Kidney (tissue), 14 donors: ENCODE results near the gene C1orf174. TPM values are rescaled to one million over a fixed set of nuclear protein-coding genes. Genes with fewer than 3 reads are reported as not detected.

ENCODE experiments used
- DNase-seq, 5 donors: peaks; one replicate each; pipeline ENCODE4 v3.0.0-alpha.2; 2013 to 2020
- FAIRE-seq: peaks from 2 replicates; lab custom pipeline; 2012; peaks lifted over from hg19 to GRCh38; lab: Jason Lieb, UNC
- H3K27ac ChIP-seq, 2 donors: one replicate each; pipeline ENCODE4 v1.7.0; 2013; ENCODE audit warnings: low read depth in 2 of 2, low read length in 2 of 2, inconsistent platforms in 1 of 2
- H3K27me3 ChIP-seq: one replicate; pipeline ENCODE4 v1.7.1; 2013; ENCODE audit warnings: low read length, inconsistent platforms; ENCODE audit not compliant: control insufficient read depth, insufficient read depth
- H3K36me3 ChIP-seq, 3 donors: one replicate each; pipeline versions ENCODE4 v1.7.0 to v1.7.1; 2013; ENCODE audit warnings: low read length in 3 of 3, control low read depth in 1 of 3, inconsistent platforms in 1 of 3; ENCODE audit not compliant: insufficient read depth in 3 of 3, control insufficient read depth in 2 of 3
- H3K4me1 ChIP-seq, 3 donors: one replicate each; pipeline versions ENCODE4 v1.7.0 to v1.7.1; 2013; ENCODE audit warnings: low read length in 3 of 3, inconsistent platforms in 1 of 3, low read depth in 1 of 3; ENCODE audit not compliant: control insufficient read depth in 2 of 3, insufficient read depth in 2 of 3
- H3K4me3 ChIP-seq, 3 donors: one replicate each; pipeline versions ENCODE4 v1.7.0 to v1.8.1; 2013; ENCODE audit warnings: low read length in 3 of 3, control low read depth in 1 of 3, inconsistent platforms in 1 of 3
- H3K9ac ChIP-seq, 3 donors: one replicate each; pipeline versions ENCODE4 v1.7.0 to v1.7.1; 2013; ENCODE audit warnings: low read length in 3 of 3, control low read depth in 1 of 3, inconsistent platforms in 1 of 3
- H3K9me3 ChIP-seq, 3 donors: one replicate each; pipeline versions ENCODE4 v1.7.0 to v1.7.1; 2013; ENCODE audit warnings: low read length in 3 of 3, control low read depth in 1 of 3, inconsistent platforms in 1 of 3; ENCODE audit not compliant: control insufficient read depth in 2 of 3, insufficient read depth in 1 of 3
- intact Hi-C: fragments of 100-400 bp; cut with DNase I; formaldehyde crosslinking; loops from one replicate; pipeline ENCODE4 v1.11.1; 2022
- polyA plus RNA-seq: library from polyadenylated mRNA; stranded (reverse); fragments of 350-450 nt; fragmentation: Illumina TruSeq; extraction: RNeasy Lipid Tissue Mini Kit (QIAGEN cat#74804); gene quantifications from one replicate; pipeline ENCODE4 v1.2.3, GENCODE V29; 2014; ENCODE audit warnings: low read depth, low replicate concordance; ENCODE audit not compliant: insufficient read depth
- total RNA-seq: library from RNA; stranded (reverse); fragmentation: NEBNext Ultra II Directional; extraction: Animal tissue kit (Norgen Biotek cat#: 25700); gene quantifications from one replicate; pipeline ENCODE4 v1.2.1, GENCODE V29; 2021
- TF ChIP-seq, protein P1 (sequence below): IDR thresholded peaks from 3 replicates; pipeline ENCODE4 v1.5.1; 2012; ENCODE audit warnings: mild to moderate bottlenecking, moderate library complexity, borderline replicate concordance; ENCODE audit not compliant: insufficient read depth; ENCODE audit errors: extremely low read depth
- donor health status: control.
- donor health status: control.
- donor health status: control.
- donor health status: control.
- donor health status: control.
- donor health status: DM: yes; HTN: yes; CAD: no.
- donor health status: Normal renal cell carcinoma (clear cell type).

Gene C1orf174
- total and polyA plus RNA-seq, 2 donors from 2014 or later = 15.9 to 16.8 TPM

DNA sequence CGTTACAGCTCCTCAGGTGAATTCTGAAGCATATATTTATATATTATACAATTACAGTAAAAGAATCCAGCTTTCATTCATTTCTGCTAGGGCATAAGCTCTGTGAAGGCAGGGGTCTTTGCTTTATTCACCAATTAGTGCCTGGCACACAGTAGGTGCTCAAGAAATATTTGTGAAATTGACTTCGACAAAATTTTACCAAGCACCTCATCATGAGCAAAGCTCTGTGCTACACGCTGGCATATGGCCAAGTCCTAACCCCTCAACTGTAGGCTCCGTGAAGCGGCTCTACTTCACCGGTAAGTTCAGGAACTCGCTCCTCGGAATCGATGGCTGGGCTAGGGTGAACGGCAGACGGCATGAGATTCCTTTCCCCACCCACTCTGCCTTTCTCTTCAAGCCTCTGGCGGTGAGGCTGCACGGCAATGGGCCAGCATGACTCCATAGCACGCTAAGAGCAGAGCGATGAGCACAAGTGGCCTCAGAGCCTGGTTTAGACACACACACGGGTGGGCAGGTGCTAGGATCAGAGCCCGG, 8.7 kb downstream of the C1orf174 start:
- FAIRE-seq = no peak
- intact Hi-C loops = no loop called here
- no peak overlapping the region for H3K9ac ChIP-seq

DNA sequence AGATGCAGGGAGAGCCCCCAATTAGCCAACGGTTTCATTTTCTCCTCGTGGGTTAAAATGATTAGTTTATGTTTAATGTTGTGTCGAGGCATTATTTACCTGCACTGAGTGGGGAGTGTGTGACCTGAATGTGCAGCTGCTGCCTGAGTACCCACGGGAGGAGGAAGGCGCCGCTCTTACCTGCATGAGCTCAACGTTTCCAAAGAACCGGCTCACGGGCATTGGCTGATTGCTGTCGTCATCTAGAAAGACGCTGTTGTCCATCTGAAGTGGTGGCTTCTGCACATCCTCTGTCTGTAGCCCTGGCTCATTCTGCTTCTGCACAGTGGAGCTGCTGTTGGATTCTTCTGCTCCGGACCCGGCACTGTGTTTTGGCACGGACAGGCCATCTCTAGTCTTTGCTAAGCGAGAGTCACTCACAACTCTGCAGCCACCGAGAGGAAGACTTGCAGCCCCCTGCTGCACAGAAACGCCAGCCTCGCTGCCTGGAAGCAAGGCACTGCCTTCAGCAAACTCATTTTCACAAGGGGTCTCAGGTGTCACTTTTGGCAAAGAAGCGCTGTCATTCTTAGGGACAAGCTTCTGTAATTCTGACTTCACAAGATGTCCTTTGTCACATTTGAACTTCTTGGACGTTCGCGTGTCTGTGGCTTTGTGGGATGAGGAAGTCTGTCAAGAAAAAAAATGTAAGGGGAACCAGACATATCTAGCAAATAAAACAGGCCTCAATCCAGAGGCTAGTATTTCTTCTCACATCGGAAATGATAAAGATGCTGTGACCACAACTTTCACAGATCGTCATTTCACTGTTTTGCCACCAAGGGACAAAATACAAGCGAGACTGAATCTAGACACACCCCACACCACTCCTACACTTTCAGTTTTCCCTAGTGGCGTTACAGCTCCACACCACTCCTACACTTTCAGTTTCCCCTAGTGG, 9.4 kb downstream of the C1orf174 start:
- H3K27me3 ChIP-seq = no peaks in the 10 kb centered on the region
- H3K9me3 ChIP-seq = no peaks in the 10 kb centered on the region
- no peak overlapping the region for H3K4me3 ChIP-seq
- intact Hi-C loops = no loop called here
- TF ChIP-seq, protein P1, sequence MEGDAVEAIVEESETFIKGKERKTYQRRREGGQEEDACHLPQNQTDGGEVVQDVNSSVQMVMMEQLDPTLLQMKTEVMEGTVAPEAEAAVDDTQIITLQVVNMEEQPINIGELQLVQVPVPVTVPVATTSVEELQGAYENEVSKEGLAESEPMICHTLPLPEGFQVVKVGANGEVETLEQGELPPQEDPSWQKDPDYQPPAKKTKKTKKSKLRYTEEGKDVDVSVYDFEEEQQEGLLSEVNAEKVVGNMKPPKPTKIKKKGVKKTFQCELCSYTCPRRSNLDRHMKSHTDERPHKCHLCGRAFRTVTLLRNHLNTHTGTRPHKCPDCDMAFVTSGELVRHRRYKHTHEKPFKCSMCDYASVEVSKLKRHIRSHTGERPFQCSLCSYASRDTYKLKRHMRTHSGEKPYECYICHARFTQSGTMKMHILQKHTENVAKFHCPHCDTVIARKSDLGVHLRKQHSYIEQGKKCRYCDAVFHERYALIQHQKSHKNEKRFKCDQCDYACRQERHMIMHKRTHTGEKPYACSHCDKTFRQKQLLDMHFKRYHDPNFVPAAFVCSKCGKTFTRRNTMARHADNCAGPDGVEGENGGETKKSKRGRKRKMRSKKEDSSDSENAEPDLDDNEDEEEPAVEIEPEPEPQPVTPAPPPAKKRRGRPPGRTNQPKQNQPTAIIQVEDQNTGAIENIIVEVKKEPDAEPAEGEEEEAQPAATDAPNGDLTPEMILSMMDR = no peak
- DNase-seq (peak in 1 of 5 donors; percentile 56), FAIRE-seq (no peak)
- H3K27ac ChIP-seq = no peak overlapping the region
- peaks cover 0 to 26% (median 14%) of the 10 kb centered on the region in 3 donors for H3K36me3 ChIP-seq
- H3K4me1 ChIP-seq = no peaks in the 10 kb centered on the region
- H3K9ac ChIP-seq = no peak overlapping the region

More for the DNA sequence above, 8.7 kb downstream of the C1orf174 start:
- TF ChIP-seq, protein P1 = no peak
- DNase-seq = peak in 1 of 5 donors; percentile 52
- H3K27me3 ChIP-seq = no peaks in the 10 kb centered on the region
- H3K4me1 ChIP-seq = no peaks in the 10 kb centered on the region
- no peak overlapping the region for H3K27ac ChIP-seq
- H3K36me3 ChIP-seq = peaks cover 0 to 26% (median 13%) of the 10 kb centered on the region in 3 donors
- no peaks in the 10 kb centered on the region for H3K9me3 ChIP-seq
- no peak overlapping the region for H3K4me3 ChIP-seq

DNA sequence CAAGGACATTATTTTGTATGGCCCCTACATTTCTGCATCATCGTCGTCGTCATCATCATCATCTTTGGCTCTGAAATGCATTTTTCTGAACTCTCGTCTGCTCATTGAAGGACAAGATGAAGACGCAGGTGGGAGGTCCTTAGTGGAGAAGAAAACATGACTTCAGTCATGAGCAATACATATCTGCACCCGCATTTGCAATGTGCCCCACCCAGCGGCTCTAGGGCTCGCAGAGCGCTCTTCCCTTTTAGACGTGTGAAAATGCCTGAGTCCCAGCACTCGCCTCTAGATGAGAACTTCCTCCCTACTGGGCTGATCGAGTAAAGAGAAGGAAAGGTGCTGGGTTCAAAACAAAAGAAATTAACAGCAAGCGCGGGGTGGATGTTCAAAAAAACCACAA, 10.1 kb downstream of the C1orf174 start:
- Histone ChIP-seq H3K27me3 (no peaks in the 10 kb centered on the region), H3K4me3 (no peak overlapping the region), H3K4me1 (no peaks in the 10 kb centered on the region), H3K9me3 (no peaks in the 10 kb centered on the region), H3K9ac (no peak overlapping the region), H3K36me3 (peaks cover 0 to 21% (median 14%) of the 10 kb centered on the region in 3 donors), H3K27ac (no peak overlapping the region)
- DNase-seq (peak in 1 of 5 donors; percentile 54), FAIRE-seq (no peak)
- intact Hi-C loops = no loop called here
- TF ChIP-seq, protein P1 = no peak
